BLaER1 (cell line): Measurements from ENCODE around the gene NKD2.
"Not testable (repeated sequence)": the region's sequence is repeated elsewhere in the genome, so short reads cannot be mapped to it uniquely, and the experiment has no call there.

Experiments
- H3K27ac ChIP-seq: shearing (Covaris generic); formaldehyde crosslinking; 2 replicates; pipeline ENCODE4 v1.8.1; 2022
- H3K27me3 ChIP-seq: shearing (Covaris generic); formaldehyde crosslinking; 2 replicates; pipeline ENCODE4 v1.8.1; 2022
- H3K36me3 ChIP-seq: shearing (Covaris generic); formaldehyde crosslinking; 2 replicates; pipeline ENCODE4 v1.8.1; 2022
- H3K4me1 ChIP-seq: shearing (Covaris generic); formaldehyde crosslinking; 2 replicates; pipeline ENCODE4 v1.8.1; 2022
- H3K4me2 ChIP-seq: shearing (Covaris generic); formaldehyde crosslinking; 2 replicates; pipeline ENCODE4 v1.8.1; 2022
- H3K4me3 ChIP-seq: shearing (Covaris generic); formaldehyde crosslinking; 2 replicates; pipeline ENCODE4 v1.8.1; 2022
- H3K9ac ChIP-seq: shearing (Covaris generic); formaldehyde crosslinking; 2 replicates; pipeline ENCODE4 v1.8.1; 2022
- H3K9me3 ChIP-seq: shearing (Covaris generic); formaldehyde crosslinking; 2 replicates; pipeline ENCODE4 v1.8.1; 2022
- H4K20me1 ChIP-seq: shearing (Covaris generic); formaldehyde crosslinking; 2 replicates; pipeline ENCODE4 v1.8.1; 2022
- Cebpa-rat ChIP-seq: shearing (Covaris generic); IDR thresholded peaks from 2 replicates; pipeline ENCODE4 v1.8.1; 2022

The NKD2 gene

GRCh38 chr5:1016036-1016435 is 7.4 kb downstream of the NKD2 start:
- H3K27ac ChIP-seq = no peak overlapping the region
- H3K9me3 ChIP-seq = no peaks in the 10 kb centered on the region
- peaks cover 22% of the 10 kb centered on the region for H3K27me3 ChIP-seq
- no peak overlapping the region for H3K4me3 ChIP-seq
- no peak overlapping the region for H3K9ac ChIP-seq
- peaks cover 47% of the 10 kb centered on the region for H3K36me3 ChIP-seq
- H3K4me1 ChIP-seq = peaks cover 100% of the 10 kb centered on the region
- H4K20me1 ChIP-seq = peaks cover 100% of the 10 kb centered on the region
- no peak for TF ChIP-seq Cebpa-rat
- peak overlapping the region; percentile 100 for H3K4me2 ChIP-seq

GRCh38 chr5:1016476-1016875 is 7.9 kb downstream of the NKD2 start:
- no peaks in the 10 kb centered on the region for H3K9me3 ChIP-seq
- peaks cover 98% of the 10 kb centered on the region for H4K20me1 ChIP-seq
- H3K27me3 ChIP-seq = peaks cover 22% of the 10 kb centered on the region
- H3K27ac ChIP-seq = no peak overlapping the region
- no peak overlapping the region for H3K9ac ChIP-seq
- peaks cover 43% of the 10 kb centered on the region for H3K36me3 ChIP-seq
- H3K4me3 ChIP-seq = no peak overlapping the region
- peak overlapping the region; percentile 100 for H3K4me2 ChIP-seq
- TF ChIP-seq Cebpa-rat = no peak
- H3K4me1 ChIP-seq = peaks cover 98% of the 10 kb centered on the region

- Histone ChIP-seq H3K4me1 (peaks cover 94% of the 10 kb centered on the region), H3K9me3 (no peaks in the 10 kb centered on the region), H3K4me3 (no peak overlapping the region), H3K27ac (no peak overlapping the region), H3K4me2 (peak overlapping the region; percentile 24; the same call in 1 of the 2 replicates), H3K9ac (no peak overlapping the region), H4K20me1 (peaks cover 95% of the 10 kb centered on the region), H3K27me3 (peaks cover 22% of the 10 kb centered on the region), H3K36me3 (peaks cover 37% of the 10 kb centered on the region)
- TF ChIP-seq Cebpa-rat = no peak
Observed at GRCh38 chr5:1017056-1017455, 8.5 kb downstream of the NKD2 start.

GRCh38 chr5:1017691-1018455 is 9.3 kb downstream of the NKD2 start:
- H3K36me3 ChIP-seq = peaks cover 29% of the 10 kb centered on the region
- no peak overlapping the region for H3K9ac ChIP-seq
- no peaks in the 10 kb centered on the region for H3K9me3 ChIP-seq
- peaks cover 87% of the 10 kb centered on the region for H4K20me1 ChIP-seq
- H3K4me2 ChIP-seq = peak overlapping the region; percentile 79
- H3K4me3 ChIP-seq = no peak overlapping the region
- no peak for TF ChIP-seq Cebpa-rat
- no peak overlapping the region for H3K27ac ChIP-seq
- H3K27me3 ChIP-seq = peaks cover 22% of the 10 kb centered on the region
- H3K4me1 ChIP-seq = peaks cover 86% of the 10 kb centered on the region

- Histone ChIP-seq H4K20me1 (peaks cover 80% of the 10 kb centered on the region), H3K4me3 (no peak overlapping the region), H3K9me3 (no peaks in the 10 kb centered on the region), H3K27ac (no peak overlapping the region), H3K4me2 (peak overlapping the region; percentile 79), H3K27me3 (peaks cover 22% of the 10 kb centered on the region), H3K36me3 (peaks cover 22% of the 10 kb centered on the region), H3K9ac (no peak overlapping the region), H3K4me1 (peaks cover 79% of the 10 kb centered on the region)
- no peak for TF ChIP-seq Cebpa-rat
Observed at GRCh38 chr5:1018596-1018995, 10.0 kb downstream of the NKD2 start.

GRCh38 chr5:1019001-1019905 is 10.7 kb downstream of the NKD2 start:
- TF ChIP-seq Cebpa-rat = no peak

GRCh38 chr5:1020452-1020961 is 11.9 kb downstream of the NKD2 start:
- peaks cover 61% of the 10 kb centered on the region for H4K20me1 ChIP-seq
- no peak overlapping the region for H3K4me3 ChIP-seq
- H3K4me1 ChIP-seq = peaks cover 60% of the 10 kb centered on the region
- TF ChIP-seq Cebpa-rat = no peak
- no peak overlapping the region for H3K27ac ChIP-seq
- peak overlapping the region; percentile 79 for H3K4me2 ChIP-seq
- peaks cover 20% of the 10 kb centered on the region; the same call in 1 of the 2 replicates for H3K36me3 ChIP-seq
- H3K9me3 ChIP-seq = no peaks in the 10 kb centered on the region
- peaks cover 22% of the 10 kb centered on the region for H3K27me3 ChIP-seq
- H3K9ac ChIP-seq = no peak overlapping the region

More at GRCh38 chr5:1019001-1019905, 10.7 kb downstream of the NKD2 start:
- H3K4me3 ChIP-seq = no peak overlapping the region
- peaks cover 20% of the 10 kb centered on the region; the same call in 1 of the 2 replicates for H3K36me3 ChIP-seq
- H3K27ac ChIP-seq = no peak overlapping the region
- no peaks in the 10 kb centered on the region for H3K9me3 ChIP-seq
- peak overlapping the region; percentile 79 for H3K4me2 ChIP-seq
- peaks cover 22% of the 10 kb centered on the region for H3K27me3 ChIP-seq
- H3K9ac ChIP-seq = no peak overlapping the region
- peaks cover 73% of the 10 kb centered on the region for H4K20me1 ChIP-seq
- H3K4me1 ChIP-seq = peaks cover 72% of the 10 kb centered on the region

- H3K4me1 ChIP-seq = peaks cover 51% of the 10 kb centered on the region
- H3K4me2 ChIP-seq = peak overlapping the region; percentile 79
- peaks cover 54% of the 10 kb centered on the region for H4K20me1 ChIP-seq
- no peak overlapping the region for H3K9ac ChIP-seq
- H3K27me3 ChIP-seq = peaks cover 22% of the 10 kb centered on the region
- H3K27ac ChIP-seq = no peak overlapping the region
- no peak overlapping the region for H3K4me3 ChIP-seq
- H3K9me3 ChIP-seq = no peaks in the 10 kb centered on the region
- H3K36me3 ChIP-seq = peaks cover 20% of the 10 kb centered on the region; the same call in 1 of the 2 replicates
- TF ChIP-seq Cebpa-rat = no peak
Observed at GRCh38 chr5:1021136-1021968, 12.8 kb downstream of the NKD2 start.

- not testable (repeated sequence) for H3K9ac ChIP-seq, H3K4me3 ChIP-seq, H3K9me3 ChIP-seq, H3K27ac ChIP-seq
- Histone ChIP-seq H3K36me3 (peaks cover 15% of the 10 kb centered on the region; the same call in 1 of the 2 replicates), H4K20me1 (peaks cover 54% of the 10 kb centered on the region), H3K4me2 (peak overlapping the region; percentile 60), H3K27me3 (peaks cover 22% of the 10 kb centered on the region), H3K4me1 (peaks cover 46% of the 10 kb centered on the region)
Observed at GRCh38 chr5:1021969-1022336, 13.4 kb downstream of the NKD2 start.
